A673 (cell line): ENCODE measurements around the gene EAF1. TPM values are rescaled to one million over a fixed set of nuclear protein-coding genes. Genes with fewer than 3 reads are reported as not detected.

Source experiments
- BruUV-seq: library from RNA; stranded (reverse); fragments of 400-500 nt; replicated peaks from 2 replicates; lab custom pipeline; 2021; lab: Mats Ljungman, UMichigan
- CTCF ChIA-PET: fragments of 300-600 bp; sonication (Branson Sonifier 250); formaldehyde crosslinking; loops from one replicate; lab custom pipeline; 2022; ENCODE audit warnings: antibody characterized with exemption; lab: Charles Lee
- POLR2A ChIA-PET: fragments of 300-600 bp; sonication (Branson Sonifier 250); formaldehyde crosslinking; loops from one replicate; lab custom pipeline; 2022; ENCODE audit warnings: antibody characterized with exemption; ENCODE audit not compliant: low non-redundant PET; lab: Charles Lee
- DNase-seq: peaks from one replicate; pipeline ENCODE4 v3.0.0-alpha.2; 2015; ENCODE audit warnings: low spot score
- H3K27ac ChIP-seq: fragments of 200-600 bp; sonication (generic); 2 replicates; pipeline ENCODE4 v1.5.1; 2016; ENCODE audit warnings: mixed run types, low read depth, mild to moderate bottlenecking, mixed read lengths, antibody characterized with exemption, low read length; ENCODE audit not compliant: poor library complexity, severe bottlenecking
- H3K27me3 ChIP-seq: fragments of 200-600 bp; sonication (generic); replicated peaks from 2 replicates; pipeline ENCODE4 v1.6.1; 2017; ENCODE audit warnings: mixed run types, low read depth, mild to moderate bottlenecking, mixed read lengths, antibody characterized with exemption, low read length; ENCODE audit not compliant: insufficient read depth, poor library complexity
- H3K36me3 ChIP-seq: fragments of 200-600 bp; sonication (generic); 2 replicates; pipeline ENCODE4 v1.6.1; 2016; ENCODE audit warnings: mixed run types, mild to moderate bottlenecking, mixed read lengths, antibody characterized with exemption, low read length; ENCODE audit not compliant: insufficient read depth, poor library complexity, severe bottlenecking
- H3K4me1 ChIP-seq: fragments of 200-600 bp; sonication (generic); 2 replicates; pipeline ENCODE4 v1.6.1; 2017; ENCODE audit warnings: mixed run types, mild to moderate bottlenecking, mixed read lengths, antibody characterized with exemption, low read length; ENCODE audit not compliant: insufficient read depth, poor library complexity, severe bottlenecking
- H3K4me3 ChIP-seq: fragments of 200-600 bp; sonication (generic); 2 replicates; pipeline ENCODE4 v1.5.1; 2016; ENCODE audit warnings: low read depth, mixed run types, mild to moderate bottlenecking, mixed read lengths, low read length; ENCODE audit not compliant: poor library complexity, severe bottlenecking
- H3K9me3 ChIP-seq: fragments of 200-600 bp; sonication (generic); 2 replicates; pipeline ENCODE4 v1.6.1; 2016; ENCODE audit warnings: mixed run types, low read depth, mild to moderate bottlenecking, mixed read lengths, antibody characterized with exemption, low read length; ENCODE audit not compliant: poor library complexity, severe bottlenecking
- EZH2 ChIP-seq: fragments of 200-600 bp; sonication (generic); IDR thresholded peaks from 2 replicates; pipeline ENCODE4 v1.6.1; 2017; ENCODE audit warnings: borderline replicate concordance, low read depth, mild to moderate bottlenecking, mixed read lengths, antibody characterized with exemption, low read length; ENCODE audit not compliant: poor library complexity, severe bottlenecking
- intact Hi-C: fragments of 100-400 bp; cut with micrococcal nuclease; formaldehyde crosslinking; loops from one replicate; pipeline ENCODE4 v1.10.0; 2022; ENCODE audit not compliant: unreplicated experiment
- total RNA-seq: library from RNA; stranded (reverse); gene quantifications from 2 replicates; pipeline ENCODE4 v1.2.3, GENCODE V29; 2021
- TF ChIP-seq, protein P1 (sequence below): fragments of 300-800, 200-600 bp; sonication (generic); conservative IDR thresholded peaks from 2 replicates; pipeline ENCODE4 v1.5.1; 2017; ENCODE audit warnings: low read depth, mild to moderate bottlenecking, antibody characterized with exemption, low read length, moderate library complexity, mixed read lengths

EAF1 gene
- total RNA-seq, 1 experiment from 2014 or later, result 28.7 TPM

GRCh38 chr3:15486020-15486419, 58.6 kb downstream of the EAF1 start:
- TF ChIP-seq, protein P1, sequence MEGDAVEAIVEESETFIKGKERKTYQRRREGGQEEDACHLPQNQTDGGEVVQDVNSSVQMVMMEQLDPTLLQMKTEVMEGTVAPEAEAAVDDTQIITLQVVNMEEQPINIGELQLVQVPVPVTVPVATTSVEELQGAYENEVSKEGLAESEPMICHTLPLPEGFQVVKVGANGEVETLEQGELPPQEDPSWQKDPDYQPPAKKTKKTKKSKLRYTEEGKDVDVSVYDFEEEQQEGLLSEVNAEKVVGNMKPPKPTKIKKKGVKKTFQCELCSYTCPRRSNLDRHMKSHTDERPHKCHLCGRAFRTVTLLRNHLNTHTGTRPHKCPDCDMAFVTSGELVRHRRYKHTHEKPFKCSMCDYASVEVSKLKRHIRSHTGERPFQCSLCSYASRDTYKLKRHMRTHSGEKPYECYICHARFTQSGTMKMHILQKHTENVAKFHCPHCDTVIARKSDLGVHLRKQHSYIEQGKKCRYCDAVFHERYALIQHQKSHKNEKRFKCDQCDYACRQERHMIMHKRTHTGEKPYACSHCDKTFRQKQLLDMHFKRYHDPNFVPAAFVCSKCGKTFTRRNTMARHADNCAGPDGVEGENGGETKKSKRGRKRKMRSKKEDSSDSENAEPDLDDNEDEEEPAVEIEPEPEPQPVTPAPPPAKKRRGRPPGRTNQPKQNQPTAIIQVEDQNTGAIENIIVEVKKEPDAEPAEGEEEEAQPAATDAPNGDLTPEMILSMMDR, result no peak
- no peak for TF ChIP-seq EZH2
- ChIA-PET CTCF (no interaction called here), POLR2A (no interaction called here)
- BruUV-seq, result no TSS peak
- no peak overlapping the region for H3K4me3 ChIP-seq
- no peaks in the 10 kb centered on the region for H3K4me1 ChIP-seq
- no peaks in the 10 kb centered on the region for H3K27me3 ChIP-seq
- no peaks in the 10 kb centered on the region for H3K36me3 ChIP-seq
- H3K27ac ChIP-seq, result no peak overlapping the region
- intact Hi-C loops, result no loop called here
- H3K9me3 ChIP-seq, result no peaks in the 10 kb centered on the region
- no peak for DNase-seq

DNA sequence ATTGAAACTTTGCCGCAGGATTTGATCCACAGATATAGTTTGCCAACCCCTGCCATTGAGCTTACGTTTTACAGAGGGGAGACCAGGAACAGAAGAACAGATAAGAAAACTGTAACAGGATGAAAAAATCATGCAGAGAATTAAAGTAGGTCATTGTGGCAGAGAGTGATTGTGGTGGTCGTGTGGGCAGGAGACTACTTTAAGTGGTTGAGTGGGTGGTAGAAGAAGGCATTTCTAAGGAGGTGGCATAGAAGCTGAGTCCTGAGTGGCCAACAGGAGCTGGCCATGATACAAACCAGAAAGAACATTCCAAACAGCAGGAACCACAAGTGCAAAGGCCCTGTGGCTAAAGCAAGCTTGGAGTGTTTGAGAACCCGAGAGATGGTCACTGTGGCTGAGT, 59.6 kb downstream of the EAF1 start:
- Histone ChIP-seq H3K27ac (no peak overlapping the region), H3K4me1 (no peaks in the 10 kb centered on the region), H3K4me3 (no peak overlapping the region), H3K9me3 (no peaks in the 10 kb centered on the region), H3K36me3 (no peaks in the 10 kb centered on the region), H3K27me3 (no peaks in the 10 kb centered on the region)
- CTCF ChIA-PET, result no interaction called here
- TF ChIP-seq EZH2, result no peak
- TF ChIP-seq, protein P1, result no peak
- DNase-seq, result no peak
- BruUV-seq, result no TSS peak
- POLR2A ChIA-PET, result no interaction called here
- intact Hi-C loops, result no loop called here

DNA sequence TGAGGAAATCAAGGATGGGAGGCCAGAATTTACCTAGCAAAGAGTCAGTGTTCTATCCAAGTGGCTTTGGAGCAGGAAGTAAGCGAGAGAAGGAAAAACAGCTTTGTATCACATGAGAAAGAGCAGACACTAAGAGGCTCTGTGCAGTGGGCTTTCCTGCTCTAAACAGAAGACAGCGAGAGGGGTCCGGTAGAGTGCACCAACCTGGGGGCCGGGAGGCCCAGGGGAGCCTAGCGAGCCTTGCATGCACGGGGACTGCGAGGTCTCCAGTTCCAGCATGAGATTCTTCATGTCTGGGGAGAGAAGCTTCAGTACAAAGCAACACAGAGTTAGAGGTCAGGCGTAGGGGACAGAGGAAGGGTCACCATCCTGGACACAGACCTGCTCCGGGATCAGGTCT, 60.6 kb downstream of the EAF1 start:
- BruUV-seq, result no TSS peak
- H3K27me3 ChIP-seq, result no peaks in the 10 kb centered on the region
- ChIA-PET CTCF (no interaction called here), POLR2A (no interaction called here)
- H3K9me3 ChIP-seq, result no peaks in the 10 kb centered on the region
- no peak overlapping the region for H3K27ac ChIP-seq
- DNase-seq, result no peak
- no peaks in the 10 kb centered on the region for H3K36me3 ChIP-seq
- H3K4me3 ChIP-seq, result no peak overlapping the region
- intact Hi-C loops, result no loop called here
- no peaks in the 10 kb centered on the region for H3K4me1 ChIP-seq
- TF ChIP-seq, protein P1, result no peak
- no peak for TF ChIP-seq EZH2
